Fibroblast of skin of scalp (primary cell): ENCODE measurements around the gene PCNX3.

Experiments
- DNase-seq: peaks from one replicate; pipeline ENCODE4 v3.0.0-alpha.2; 2013

Gene PCNX3

DNA sequence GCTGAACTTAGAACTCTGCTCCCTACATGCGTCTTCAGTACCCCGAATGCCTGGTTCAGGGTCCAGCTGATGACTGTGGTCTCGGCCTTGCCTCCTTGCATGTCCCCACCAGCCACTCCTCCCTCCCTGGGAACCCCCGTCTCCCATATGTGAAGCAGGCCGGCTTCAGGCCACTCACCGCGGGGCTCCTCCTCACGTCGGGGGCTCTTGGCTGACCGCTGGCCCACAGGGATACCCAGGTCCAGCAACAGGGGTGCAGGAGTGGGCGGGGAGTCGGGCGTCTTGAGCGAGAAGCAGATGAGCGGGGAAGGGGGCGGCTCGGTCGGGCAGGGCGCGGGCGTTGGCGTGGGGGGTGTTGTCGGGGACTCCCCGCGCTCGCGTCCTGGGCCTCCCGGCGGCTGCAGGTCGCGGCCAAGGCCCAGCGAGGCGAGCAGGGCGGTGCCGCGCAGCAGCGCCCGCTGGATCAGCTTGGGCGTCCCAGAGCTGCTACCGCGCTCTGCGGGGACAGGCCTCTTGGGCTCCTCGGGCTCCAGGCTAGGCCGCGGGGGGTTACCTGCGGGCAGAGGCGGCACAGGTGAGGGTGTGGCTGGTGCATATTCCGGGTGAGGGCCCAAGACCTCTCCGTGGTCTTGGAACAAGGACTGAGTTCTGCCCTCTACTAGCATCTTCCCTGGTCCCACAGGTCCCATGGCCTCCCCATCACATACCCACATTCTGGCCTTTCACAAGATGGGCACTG is 16.2 kb upstream of the PCNX3 start:
- DNase-seq, result no peak

GRCh38 chr11:65599955-65600246 is 15.7 kb upstream of the PCNX3 start:
- DNase-seq, result no peak

GRCh38 chr11:65604258-65604657 is 11.3 kb upstream of the PCNX3 start:
- no peak for DNase-seq

DNA sequence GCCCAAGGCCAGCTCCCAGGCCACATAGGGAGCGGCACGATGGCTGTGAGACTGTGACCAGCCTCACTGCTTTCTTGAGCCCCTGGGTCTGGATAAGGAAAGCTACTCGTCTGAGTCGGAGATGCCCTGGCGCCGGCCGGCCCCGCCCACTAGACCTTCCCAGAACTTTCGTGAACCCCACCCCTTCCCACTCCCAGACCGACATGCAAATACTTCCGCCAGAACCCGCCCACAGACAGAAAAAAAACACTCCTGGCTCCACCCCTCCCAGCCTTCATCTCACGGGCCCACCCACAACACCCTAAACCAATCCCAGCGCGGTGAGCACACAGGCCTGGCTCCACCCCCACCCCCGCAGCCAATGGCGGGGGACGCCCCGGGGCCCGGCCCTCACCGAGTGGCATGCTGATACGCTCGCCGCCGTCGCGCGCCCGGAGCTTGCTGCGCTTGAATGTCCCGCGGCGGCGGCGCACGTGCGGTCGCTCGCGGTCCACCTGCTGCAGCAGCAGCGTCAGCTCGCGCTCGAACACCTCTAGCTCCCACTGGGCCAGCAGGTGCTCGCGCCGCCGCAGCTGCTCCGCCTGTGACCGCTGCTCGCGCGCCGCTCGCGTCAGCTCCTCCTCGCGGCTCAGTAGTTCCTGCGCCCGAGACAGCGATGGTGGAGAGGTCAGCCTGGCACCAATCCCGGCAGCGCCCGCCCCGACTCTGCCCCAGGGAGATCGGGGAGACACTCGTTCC is 8.5 kb upstream of the PCNX3 start:
- DNase-seq, result peak; percentile 97

DNA sequence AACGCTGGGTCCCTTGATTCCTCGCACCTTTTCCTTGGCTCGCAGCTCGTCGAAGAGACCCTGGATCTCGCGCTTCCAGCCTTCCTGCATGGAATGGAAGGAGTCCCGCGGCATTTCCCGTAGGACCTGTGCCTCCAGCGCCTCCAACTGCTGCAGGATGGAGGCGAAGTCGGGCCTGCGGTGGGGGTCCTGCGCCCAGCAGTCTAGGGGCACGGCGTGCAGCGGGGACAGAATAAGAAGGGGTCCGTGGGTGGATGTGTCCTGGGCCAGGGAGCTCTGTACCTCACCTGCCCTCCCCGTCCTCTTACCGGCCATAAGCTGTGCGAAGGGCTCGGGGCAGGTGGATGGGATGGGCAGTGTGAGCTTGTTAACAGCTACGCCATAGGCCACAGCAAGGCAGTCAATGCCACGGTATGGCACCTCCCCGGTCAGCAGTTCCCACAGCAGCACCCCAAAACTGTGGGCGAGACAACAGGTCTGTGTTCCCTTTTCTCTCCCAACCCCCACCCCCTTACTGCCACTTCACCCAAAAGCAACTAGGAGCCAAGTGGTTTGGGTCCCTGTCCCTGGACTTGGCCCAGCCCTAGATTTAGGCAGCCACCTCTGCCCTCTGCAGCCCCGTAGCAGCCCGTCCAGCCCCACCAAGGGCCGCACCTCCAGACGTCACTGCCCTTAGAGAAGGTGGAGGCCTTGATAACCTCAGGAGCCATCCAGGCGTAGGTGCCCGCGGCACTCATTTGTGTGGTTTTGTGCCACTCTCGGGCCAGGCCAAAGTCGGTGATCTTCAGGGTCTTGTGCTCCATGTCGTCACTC is 7.8 kb upstream of the PCNX3 start:
- no peak for DNase-seq

DNA sequence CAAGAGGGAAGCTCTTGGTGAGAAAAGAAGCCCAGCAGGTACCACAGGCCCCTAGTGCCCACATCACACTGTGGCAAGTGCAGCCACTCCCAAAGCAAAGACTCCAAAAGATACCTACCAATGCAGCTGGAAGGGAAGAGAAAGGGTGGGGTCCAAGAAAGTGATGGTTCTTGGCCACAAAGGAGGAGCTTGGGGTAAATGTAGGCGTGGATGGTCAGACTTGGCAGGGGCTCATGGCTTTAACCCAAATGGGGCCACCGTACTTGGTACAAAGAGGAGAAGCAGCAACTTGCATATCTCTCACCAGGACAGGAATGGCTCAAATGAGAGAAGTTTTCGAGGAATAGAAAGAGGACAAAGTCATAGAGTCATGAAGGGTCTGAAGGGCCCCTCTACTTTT is 6.3 kb upstream of the PCNX3 start:
- no peak for DNase-seq

- DNase-seq, result no peak
Observed at GRCh38 chr11:65609665-65610064, 5.9 kb upstream of the PCNX3 start.

DNA sequence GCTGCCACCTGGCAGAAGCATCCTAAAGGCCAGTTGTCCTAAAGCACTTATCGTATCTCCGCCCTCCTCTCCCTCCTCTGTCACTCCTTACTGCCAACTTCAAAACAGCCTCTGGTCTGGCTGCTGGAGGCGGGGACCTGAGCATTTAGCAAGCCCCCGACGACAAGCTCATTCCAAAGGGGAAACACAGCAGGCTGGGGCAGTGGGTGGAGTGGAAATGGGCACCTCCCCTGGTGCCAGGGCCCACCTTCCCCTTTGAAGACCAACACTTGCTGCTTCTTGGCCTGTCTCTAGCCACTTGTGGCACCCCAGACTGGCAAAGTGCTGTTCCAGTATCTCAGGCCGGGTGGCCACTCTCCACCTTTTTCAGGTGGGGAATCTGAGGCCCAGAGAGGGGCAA is 5.2 kb upstream of the PCNX3 start:
- DNase-seq, result no peak

DNA sequence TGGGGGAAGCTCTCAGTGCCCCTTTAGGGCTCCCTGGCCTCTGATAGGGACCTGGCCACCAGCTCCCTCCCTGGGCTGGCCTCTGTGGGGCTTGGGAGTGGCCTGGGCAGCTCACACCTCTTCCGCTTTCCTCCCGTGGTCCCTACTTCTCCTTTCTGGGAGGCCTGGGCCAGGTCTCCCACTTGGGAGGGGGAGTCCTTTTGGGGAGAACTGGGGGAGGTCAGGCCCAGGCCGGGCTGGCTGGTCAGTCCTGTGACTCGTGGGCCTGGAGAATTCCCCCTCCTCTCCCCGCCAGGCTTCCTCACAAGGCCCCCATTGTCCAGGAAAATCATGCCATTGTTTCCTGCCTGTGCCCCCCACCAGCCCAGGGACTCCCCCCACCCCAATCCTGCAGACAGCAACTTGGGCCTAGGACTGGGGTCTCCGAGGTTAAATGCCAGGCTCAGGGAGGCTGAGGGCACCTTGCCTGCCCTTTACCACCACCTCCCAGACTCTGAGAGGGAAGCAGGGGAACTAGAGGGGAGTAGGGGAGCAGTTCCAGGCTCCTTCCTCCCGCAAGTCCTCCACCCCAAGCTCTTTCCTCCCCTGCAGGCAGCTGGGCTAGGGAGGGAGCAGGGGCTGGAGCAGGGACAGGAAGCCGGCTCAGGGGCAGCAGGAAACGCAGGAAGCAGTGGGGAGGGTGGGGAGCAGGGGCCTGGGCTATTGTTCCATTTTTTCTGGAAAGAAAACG is 4.4 kb upstream of the PCNX3 start:
- no peak for DNase-seq

GRCh38 chr11:65611758-65612603 is 3.6 kb upstream of the PCNX3 start:
- no peak for DNase-seq

DNA sequence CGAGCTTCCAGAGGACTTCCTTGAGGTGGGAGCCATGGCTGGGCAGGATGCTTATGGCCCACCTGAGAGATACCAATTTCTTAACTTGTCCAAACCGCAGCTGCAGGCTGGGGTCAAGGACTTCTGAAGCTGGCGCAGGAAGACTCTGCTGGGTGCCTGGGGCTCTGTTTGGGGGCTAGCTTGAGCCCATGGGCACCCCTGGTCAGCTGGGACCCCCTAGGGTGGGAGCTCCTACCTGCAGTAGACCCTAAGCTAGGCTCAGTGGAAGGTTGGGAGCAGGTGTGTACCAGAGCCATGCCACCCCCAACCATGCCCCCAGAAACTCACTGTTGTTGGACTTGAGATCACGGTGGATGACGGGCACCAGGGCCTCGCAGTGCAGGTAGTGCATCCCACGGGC is 2.9 kb upstream of the PCNX3 start:
- no peak for DNase-seq

DNA sequence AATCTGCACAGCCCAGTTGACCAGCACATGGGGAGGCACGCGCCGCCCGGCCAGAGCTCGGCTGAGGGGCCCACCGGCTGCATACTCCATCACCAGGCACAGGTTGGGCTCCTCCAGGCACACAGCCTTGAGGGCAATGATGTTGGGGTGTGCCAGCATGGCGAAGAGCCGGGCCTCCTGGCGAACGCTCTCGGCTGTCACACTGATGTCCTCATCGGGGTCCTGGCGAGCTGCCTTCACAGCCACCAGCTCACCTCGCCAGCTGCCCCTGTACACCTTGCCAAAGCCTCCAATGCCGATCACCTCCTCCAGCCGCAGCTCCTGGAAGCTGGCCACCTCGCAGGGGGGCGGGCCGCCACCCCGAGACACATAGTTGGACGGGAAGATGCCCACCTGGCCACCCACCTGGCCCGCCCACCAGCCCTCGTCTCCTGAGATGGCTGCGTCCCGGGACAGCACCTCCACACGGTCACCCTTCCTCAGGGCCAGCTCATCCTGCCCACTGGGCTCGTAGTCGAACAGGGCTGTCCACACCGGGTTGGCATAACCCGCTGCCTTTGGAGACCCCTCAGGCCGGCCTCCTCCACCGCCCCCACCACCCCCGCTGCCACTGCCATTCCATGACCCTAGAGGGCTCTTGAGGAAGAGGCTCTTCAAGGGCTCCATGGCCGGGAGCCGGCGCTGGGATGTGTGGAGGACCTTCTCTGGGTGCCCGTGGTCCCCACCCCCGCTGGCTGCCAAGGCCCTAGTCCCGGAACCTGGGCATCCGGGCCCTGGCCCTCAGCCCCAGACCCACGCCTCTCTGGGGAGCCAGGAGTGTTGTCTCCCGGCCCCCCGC is 2.3 kb upstream of the PCNX3 start:
- DNase-seq, result no peak

- no peak for DNase-seq
Observed at GRCh38 chr11:65615950-65616574, 486 bp downstream of the PCNX3 start.

DNA sequence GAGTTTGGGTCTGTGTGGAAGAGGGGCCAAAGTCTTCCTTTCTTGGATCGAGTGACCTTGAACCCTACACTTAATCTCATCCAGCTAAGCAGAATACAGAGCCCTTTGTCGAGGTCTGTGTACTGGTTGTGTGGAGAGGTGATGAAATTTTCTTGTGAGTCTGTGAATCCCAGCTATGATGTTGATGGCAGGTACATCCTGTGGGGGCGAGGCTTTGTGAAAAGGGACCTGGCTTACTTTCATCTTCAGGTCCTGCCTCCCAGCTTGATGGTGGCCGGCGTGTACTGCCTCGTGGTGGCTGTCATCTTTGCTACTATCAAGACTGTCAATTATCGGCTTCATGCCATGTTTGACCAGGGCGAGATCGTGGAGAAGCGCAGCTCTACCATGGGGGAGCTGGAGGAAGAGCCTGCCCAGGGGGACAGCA is 1.0 kb downstream of the PCNX3 start:
- DNase-seq, result no peak

- no peak for DNase-seq
Observed at GRCh38 chr11:65617136-65617850, 1.7 kb downstream of the PCNX3 start.

GRCh38 chr11:65617990-65618751 is 2.6 kb downstream of the PCNX3 start:
- no peak for DNase-seq

DNA sequence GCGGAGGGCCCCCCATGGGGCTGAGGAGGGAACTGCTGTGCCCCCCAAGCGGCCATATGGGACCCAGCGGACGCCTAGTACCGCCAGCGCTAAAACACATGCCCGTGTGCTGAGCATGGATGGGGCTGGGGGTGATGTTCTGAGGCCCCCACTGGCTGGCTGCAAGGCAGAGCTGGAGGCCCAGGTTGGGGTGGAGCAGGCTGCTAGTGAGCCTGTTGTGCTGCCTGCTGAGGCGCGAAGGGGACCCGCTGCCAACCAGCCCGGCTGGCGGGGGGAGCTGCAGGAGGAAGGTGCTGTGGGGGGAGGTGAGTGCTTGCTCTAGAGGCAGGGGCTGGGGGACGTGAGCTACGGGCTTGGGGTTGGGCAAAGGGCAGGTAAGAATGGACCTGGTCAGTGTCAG is 3.2 kb downstream of the PCNX3 start:
- DNase-seq, result no peak

GRCh38 chr11:65619281-65619928 is 3.8 kb downstream of the PCNX3 start:
- no peak for DNase-seq

DNA sequence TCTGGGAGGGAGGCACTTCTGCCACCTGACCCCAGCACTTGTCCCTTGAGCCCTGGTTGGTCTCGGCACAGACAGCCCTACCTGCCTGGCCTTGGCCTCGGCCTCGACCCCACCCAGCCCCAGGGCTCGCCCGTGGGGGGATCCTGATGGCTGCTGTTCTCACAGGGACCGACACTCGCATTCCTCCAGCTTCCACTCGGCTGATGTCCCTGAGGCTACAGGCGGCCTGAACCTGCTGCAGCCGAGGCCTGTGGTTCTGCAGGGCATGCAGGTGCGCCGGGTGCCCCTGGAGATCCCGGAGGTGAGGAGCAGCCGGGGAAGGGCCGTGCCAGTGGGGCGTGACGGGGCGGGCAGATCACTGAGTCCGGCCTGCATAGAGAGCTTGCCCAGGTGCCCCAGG is 5.1 kb downstream of the PCNX3 start:
- no peak for DNase-seq
